HUDEP-2 (cell line): Measurements from ENCODE around the gene RIPPLY2.
"Not testable (repeated sequence)": the region's sequence is repeated elsewhere in the genome, so short reads cannot be mapped to it uniquely, and the experiment has no call there.

Source experiments
- DNase-seq, 76 experiments: peaks; one replicate each; lab custom pipeline; 2025; ENCODE audit not compliant: unreplicated experiment in 76 of 76; lab: John Stamatoyannopoulos, UW

RIPPLY2 gene

DNA sequence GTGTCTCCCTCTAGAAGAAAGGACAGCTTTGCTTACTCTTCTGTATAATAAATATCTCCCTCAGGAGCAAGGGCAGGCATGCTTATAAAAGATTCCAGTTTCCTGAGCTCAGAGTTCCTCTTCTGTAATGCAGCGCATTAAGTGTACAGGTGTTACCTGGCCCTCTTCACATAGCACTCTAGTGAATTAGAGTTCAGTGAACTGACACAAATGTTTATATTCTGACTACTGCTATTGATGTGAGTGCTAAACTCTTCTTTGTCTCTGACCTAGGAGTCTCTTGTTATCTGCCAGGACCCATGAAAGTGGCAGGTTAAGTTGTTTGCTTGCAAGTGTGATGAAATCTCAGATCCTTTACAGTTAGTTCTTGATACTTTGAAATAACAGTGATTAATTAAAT, 39.9 kb downstream of the RIPPLY2 start:
- no peak for DNase-seq

GRCh38 chr6:83897094-83897493, 43.9 kb downstream of the RIPPLY2 start:
- not testable (repeated sequence) for DNase-seq

GRCh38 chr6:83901624-83902023, 48.5 kb downstream of the RIPPLY2 start:
- no peak for DNase-seq

GRCh38 chr6:83904395-83904794, 51.2 kb downstream of the RIPPLY2 start:
- no peak for DNase-seq

DNA sequence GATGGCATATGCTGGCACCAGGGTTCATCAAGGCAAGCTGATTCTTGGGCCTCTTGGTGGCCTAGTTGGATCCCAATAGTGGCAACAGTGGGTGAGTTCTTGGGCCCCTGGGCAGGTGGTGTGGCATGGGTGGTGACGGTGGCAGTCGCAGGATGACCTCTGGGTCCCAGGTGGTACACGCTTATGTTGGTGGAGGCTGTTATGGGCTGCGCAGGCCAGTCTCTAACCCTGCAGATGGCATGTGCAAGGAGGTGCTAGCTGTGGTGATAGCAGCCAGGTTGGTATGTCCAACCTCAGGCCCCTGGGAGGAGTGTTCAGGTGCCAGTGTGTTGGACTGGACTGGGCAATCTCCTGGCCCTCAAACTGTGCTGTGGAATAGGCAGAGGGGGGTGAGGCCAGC, 52.5 kb downstream of the RIPPLY2 start:
- no peak for DNase-seq
